Stimulated activated naive CD4-positive, alpha-beta T cell (primary cell): ENCODE measurements around the gene CCR5.
"Not testable (repeated sequence)": the region's sequence is repeated elsewhere in the genome, so short reads cannot be mapped to it uniquely, and the experiment has no call there.

Experiments
- DNase-seq, 6 experiments: peaks; one replicate each; lab custom pipeline; 2025; lab: John Stamatoyannopoulos, UW

CCR5 gene

GRCh38 chr3:46370839-46371518 is at the start of gene CCR5:
Gene CCR5, plus strand, starts transcription at chr3:46370946. Its CDS starts 1,957 bp downstream, at chr3:46372903.
- DNase-seq: peak in 2 of 6 experiments; percentile 2 to 4

DNA sequence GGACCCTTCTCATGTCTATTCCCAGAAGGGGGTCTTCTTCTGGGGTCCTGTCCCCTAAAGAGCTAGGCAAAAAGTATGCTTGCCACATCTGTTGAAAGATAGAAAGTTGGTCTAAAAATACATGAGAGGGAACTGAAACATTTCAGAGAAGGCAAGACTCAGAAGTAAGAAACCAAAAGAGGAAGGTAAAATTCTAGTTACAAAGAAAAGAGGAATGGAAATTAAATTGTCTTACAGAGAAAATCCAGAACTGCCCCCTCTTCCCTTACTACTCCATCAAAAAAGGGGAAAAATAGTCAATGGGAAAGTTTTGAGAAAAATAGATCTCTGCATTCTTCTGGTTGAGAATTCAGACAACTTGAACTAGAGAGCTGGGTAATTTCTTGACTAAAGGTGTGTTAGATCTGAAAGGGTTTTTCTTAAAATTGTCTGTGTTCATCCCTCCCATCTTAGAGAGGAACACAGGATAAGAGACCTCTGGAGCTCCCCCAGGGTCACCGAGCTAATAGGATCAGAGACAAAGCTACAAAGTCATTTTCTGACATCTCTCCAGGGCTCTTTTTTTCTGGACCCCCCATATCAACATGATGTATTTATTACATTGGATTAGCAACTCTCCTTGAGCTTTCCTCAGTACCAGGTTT is 49.2 kb upstream of the CCR5 start:
- DNase-seq: no peak

DNA sequence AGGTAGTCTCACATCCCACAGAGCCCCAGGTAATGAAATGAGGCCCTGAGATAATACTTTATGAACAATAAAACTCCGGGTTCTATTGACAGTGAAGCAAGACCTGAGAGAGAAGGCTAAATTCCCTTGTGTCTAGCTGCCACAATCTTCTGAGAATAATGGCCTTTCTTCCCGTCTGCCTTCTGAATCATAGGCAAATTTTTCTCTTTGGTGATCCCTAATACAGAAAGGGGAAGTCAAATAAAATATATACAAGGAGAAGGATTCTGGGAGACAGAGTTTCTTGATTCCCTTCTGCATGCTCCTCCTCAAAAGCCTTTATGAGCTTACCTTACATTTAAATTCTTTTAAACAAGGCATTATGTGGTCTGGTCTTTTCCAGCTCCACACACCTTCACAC is 46.7 kb upstream of the CCR5 start:
- no peak for DNase-seq

DNA sequence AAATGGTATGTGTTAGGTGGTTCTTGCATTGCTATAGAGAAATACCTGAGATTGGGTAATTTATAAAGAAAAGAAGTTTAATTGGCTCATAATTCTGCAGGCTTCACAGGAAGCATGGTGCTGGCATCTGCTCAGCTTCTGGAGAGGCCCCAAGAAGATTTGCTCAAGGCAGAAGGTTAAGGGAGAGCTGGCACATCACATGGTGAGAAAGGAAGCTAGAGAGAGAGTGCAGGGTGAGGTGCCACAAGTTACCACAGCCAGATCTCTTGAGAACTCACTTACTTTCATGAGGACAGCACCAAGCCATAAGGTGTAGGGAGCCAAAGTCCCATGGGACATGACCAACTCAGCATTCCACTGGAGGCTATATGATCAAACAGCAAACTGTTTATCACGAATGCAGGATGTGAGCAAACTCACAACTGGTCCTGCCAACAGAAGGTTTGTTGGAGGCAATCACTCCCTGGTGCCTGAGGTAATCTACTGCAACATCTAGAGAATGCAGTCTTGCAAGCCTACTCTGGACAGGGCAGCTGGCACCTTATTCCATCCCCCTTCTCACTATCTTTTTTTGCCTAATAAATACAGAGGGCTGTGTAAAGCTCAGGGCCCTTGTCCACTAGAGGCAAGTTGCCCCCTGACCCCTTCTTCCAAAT is 45.0 kb upstream of the CCR5 start:
- no peak for DNase-seq

GRCh38 chr3:46330676-46331075 is 40.1 kb upstream of the CCR5 start:
- not testable (repeated sequence) for DNase-seq

- DNase-seq: no peak
Observed at GRCh38 chr3:46334741-46335478, 35.8 kb upstream of the CCR5 start.

DNA sequence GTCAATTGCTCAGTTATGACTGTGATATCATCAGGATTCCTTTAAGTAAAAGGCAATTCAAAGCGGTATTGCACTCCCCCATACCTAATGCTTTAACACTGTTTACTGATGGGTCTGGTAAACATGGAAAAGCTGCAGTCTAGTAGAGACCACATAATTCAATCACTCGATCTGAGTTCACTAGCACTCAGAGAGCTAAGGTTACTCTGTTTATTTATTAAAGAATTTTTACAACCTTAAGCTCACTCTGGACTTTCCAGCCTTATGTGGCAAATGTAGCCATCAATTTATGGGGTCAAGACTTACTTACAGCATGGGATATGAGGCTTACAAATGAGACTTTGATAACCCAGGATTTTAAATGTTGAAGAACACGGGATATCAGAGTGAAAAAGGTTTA is 35.2 kb upstream of the CCR5 start:
- no peak for DNase-seq

DNA sequence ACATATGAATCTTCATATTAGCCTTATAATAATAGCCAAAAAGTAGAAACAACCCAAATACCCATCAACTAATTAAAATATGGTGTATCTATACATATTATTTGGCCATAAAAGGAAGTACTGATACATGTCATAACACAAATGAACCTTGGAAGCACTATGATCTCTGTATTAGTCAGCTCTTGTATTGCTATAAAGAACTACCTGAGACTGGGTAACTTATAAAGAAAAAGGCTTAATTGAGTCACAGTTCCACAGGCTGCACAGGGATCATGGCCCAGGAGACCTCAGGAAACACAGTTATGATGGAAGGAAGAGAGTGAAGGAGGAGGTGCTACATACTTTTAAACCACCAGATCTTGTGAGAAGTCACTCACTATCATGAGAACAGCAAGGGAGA is 32.8 kb upstream of the CCR5 start:
- no peak for DNase-seq

DNA sequence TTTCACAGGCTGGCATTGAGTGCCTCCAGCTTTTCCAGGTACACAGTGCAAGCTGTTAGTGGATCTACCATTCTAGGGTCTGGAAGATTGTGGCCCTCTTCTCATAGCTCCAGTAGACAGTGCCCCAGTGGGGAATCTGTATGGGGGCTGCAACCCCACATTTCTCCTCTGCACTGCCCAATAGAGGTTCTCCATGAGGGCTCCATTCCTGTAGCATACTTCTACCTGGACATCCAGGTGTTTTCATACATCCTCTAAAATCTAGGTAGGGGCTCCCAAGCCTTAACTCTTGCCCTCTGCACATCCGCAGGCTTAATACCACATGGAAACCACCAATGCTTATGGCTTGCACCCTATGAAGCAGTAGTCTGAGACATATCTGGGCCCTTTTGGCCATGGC is 31.9 kb upstream of the CCR5 start:
- no peak for DNase-seq

DNA sequence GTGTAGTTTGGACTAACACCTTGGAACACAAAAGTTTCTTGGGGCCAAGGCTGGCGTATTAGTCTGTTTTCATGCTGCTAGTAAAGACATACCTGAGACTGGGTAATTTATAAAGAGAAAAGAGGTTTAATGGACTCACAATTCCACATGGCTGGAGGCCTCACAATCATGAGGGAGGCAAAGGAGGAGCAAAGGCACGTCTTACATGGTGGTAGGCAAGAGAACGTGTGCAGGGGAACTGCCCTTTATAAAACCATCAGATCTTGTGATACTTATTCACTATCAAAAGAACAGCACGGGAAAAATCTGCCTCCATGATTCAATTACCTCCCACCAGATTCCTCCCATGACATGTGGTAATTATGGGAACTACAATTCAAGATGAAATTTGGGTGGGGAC is 26.3 kb upstream of the CCR5 start:
- DNase-seq: no peak

GRCh38 chr3:46348823-46349482 is 21.8 kb upstream of the CCR5 start:
- no peak for DNase-seq

- peak in 2 of 6 experiments; percentile 19 to 26 for DNase-seq
Observed at GRCh38 chr3:46349484-46350261, 21.1 kb upstream of the CCR5 start.

GRCh38 chr3:46350262-46350565 is 20.5 kb upstream of the CCR5 start:
- DNase-seq: no peak

DNA sequence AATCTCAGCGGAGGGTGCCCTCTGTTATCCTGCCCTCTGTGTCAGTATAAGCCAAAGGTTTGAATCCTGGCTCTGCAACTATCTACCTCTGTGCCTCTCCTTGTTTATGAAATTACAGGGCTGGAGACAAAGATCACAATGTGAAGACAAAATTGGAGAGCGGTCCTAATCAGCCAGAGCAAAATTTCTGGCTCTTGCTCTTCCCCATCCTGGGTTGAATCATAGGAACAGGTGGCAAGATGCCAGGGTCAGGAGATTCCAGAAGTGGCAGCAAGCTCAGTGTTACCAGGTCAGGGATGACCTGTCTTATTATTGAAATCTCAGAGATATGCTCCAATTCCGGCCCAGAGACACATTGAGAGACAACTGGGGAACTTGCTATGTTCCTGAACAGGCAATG is 19.1 kb upstream of the CCR5 start:
- no peak for DNase-seq

DNA sequence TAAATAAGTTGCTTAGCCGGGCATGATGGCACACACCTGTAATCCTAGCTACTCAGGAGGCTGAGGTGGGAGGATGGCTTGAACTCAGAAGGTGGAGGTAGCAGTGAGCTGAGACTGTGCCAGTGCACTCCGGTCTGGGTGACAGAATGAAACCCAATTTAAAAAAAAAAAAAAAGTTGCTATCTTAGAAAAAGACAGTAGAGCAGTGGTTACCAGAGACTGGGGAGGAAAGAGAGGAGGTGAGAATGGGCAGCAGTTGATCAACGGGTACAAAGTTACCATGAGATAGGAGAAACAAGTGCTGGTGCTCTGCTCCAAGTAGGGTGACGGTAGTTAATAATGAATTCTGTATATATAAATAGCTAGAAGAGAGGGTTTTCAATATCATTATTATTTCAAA is 17.7 kb upstream of the CCR5 start:
- no peak for DNase-seq

DNA sequence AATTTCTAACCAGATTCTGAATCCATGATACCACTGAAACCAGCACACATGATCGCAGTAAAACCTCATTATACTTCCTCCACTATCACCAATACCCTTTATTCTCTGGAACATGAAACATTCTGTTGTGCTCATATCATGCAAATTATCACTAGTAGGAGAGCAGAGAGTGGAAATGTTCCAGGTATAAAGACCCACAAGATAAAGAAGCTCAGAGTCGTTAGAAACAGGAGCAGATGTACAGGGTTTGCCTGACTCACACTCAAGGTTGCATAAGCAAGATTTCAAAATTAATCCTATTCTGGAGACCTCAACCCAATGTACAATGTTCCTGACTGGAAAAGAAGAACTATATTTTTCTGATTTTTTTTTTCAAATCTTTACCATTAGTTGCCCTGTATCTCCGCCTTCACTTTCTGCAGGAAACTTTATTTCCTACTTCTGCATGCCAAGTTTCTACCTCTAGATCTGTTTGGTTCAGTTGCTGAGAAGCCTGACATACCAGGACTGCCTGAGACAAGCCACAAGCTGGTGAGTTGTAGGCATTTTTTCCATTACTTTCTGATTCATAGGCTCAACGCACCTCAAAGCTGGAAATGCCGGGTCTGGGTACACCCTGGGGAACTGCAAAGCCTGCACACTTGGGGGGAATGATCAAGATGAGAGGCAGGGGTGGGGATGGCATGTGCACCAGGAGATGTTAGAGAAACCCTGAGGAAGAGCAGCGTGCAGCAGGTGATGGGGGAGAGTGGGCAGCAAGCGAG is 16.9 kb upstream of the CCR5 start, which contains the start of gene CCR2:
Gene CCR2 (plus strand): TSS at position 465 of the 764 bp plus-strand sequence. CDS start 3,417 bp downstream, outside the sequence.
- no peak for DNase-seq

- DNase-seq: no peak
Observed at GRCh38 chr3:46354478-46354877, 16.3 kb upstream of the CCR5 start.

- DNase-seq: no peak
Observed at GRCh38 chr3:46354984-46355383, 15.8 kb upstream of the CCR5 start.

DNA sequence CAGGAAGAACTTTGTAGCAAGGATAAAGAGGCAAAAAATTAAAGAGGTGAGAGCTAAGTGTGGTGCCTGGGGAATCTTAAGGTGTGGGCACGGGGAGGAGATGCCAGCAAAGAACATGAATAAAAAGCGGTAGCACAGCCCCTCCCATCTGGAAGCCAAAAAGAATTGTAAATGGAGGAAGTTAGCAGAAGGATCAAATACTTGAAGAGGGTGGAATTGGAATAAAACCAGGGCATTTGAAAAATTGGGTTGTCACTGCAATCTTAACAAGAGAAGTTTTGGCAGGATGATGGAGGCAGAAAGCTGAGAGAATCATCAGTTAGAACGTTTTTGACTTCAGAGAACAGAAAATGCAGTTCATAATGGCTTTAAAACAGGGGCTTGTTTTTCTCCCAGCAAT is 14.5 kb upstream of the CCR5 start:
- no peak for DNase-seq

- DNase-seq: no peak
Observed at GRCh38 chr3:46356909-46357308, 13.8 kb upstream of the CCR5 start.

DNA sequence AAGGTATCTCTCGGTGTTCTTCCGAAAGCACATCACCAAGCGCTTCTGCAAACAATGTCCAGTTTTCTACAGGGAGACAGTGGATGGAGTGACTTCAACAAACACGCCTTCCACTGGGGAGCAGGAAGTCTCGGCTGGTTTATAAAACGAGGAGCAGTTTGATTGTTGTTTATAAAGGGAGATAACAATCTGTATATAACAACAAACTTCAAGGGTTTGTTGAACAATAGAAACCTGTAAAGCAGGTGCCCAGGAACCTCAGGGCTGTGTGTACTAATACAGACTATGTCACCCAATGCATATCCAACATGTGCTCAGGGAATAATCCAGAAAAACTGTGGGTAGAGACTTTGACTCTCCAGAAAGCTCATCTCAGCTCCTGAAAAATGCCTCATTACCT is 12.3 kb upstream of the CCR5 start:
- DNase-seq: no peak
